Endodermal cell (in vitro differentiated cells): Measurements from ENCODE around the gene ADAM23. TPM values are rescaled to one million over a fixed set of nuclear protein-coding genes. Genes with fewer than 3 reads are reported as not detected.

Source experiments
- DNase-seq: peaks from one replicate; pipeline ENCODE4 v3.0.0-alpha.2; 2017
- H3K27ac ChIP-seq: 2 replicates; pipeline ENCODE4 v1.5.1; 2013; ENCODE audit warnings: mild to moderate bottlenecking, low read depth, low read length, moderate library complexity
- H3K27me3 ChIP-seq: 2 replicates; pipeline ENCODE4 v1.6.1; 2013; ENCODE audit warnings: mild to moderate bottlenecking, low read length, moderate library complexity; ENCODE audit not compliant: insufficient read depth, control insufficient read depth, poor library complexity, severe bottlenecking
- H3K36me3 ChIP-seq: 2 replicates; pipeline ENCODE4 v1.7.0; 2013; ENCODE audit warnings: mild to moderate bottlenecking, low read length, moderate library complexity; ENCODE audit not compliant: control insufficient read depth, insufficient read depth
- H3K4me1 ChIP-seq: one replicate; pipeline ENCODE4 v1.7.0; 2013; ENCODE audit warnings: low read length; ENCODE audit not compliant: control insufficient read depth, insufficient read depth
- H3K4me3 ChIP-seq: 2 replicates; pipeline ENCODE4 v1.5.1; 2013; ENCODE audit warnings: mild to moderate bottlenecking, low read length, moderate library complexity
- H3K9ac ChIP-seq: 2 replicates; pipeline ENCODE4 v1.6.1; 2013; ENCODE audit warnings: mild to moderate bottlenecking, low read length, moderate library complexity; ENCODE audit not compliant: poor library complexity, severe bottlenecking; ENCODE audit errors: extremely low read depth
- H3K9me3 ChIP-seq: 2 replicates; pipeline ENCODE4 v1.6.1; 2013; ENCODE audit warnings: mild to moderate bottlenecking, low read length, moderate library complexity; ENCODE audit not compliant: control insufficient read depth
- H3K27ac Mint-ChIP-seq: 2 replicates; pipeline ENCODE4 v1.8.0; 2020; ENCODE audit warnings: mixed read lengths
- H3K27me3 Mint-ChIP-seq: 2 replicates; pipeline ENCODE4 v1.8.0; 2021; ENCODE audit warnings: mild to moderate bottlenecking, mixed read lengths; ENCODE audit not compliant: insufficient read depth
- H3K36me3 Mint-ChIP-seq: 2 replicates; pipeline ENCODE4 v1.8.0; 2020; ENCODE audit warnings: low read depth, mixed read lengths
- H3K4me1 Mint-ChIP-seq: 2 replicates; pipeline ENCODE4 v1.8.0; 2020; ENCODE audit warnings: mixed read lengths
- H3K4me3 Mint-ChIP-seq: 2 replicates; pipeline ENCODE4 v1.8.0; 2020; ENCODE audit warnings: mild to moderate bottlenecking, moderate library complexity, mixed read lengths
- H3K9me3 Mint-ChIP-seq: 2 replicates; pipeline ENCODE4 v1.8.0; 2020; ENCODE audit warnings: mild to moderate bottlenecking, mixed read lengths
- WGBS, 2 experiments: methylation state at CpG; one replicate each; pipeline versions ENCODE4 v1.1.5 to v1.1.7; 2013; ENCODE audit warnings: missing lambda C conversion rate in 2 of 2, mixed read lengths in 1 of 2; ENCODE audit not compliant: insufficient coverage in 1 of 2, insufficient read length in 1 of 2; 5-methylcytosine and 5-hydroxymethylcytosine counted together
- total RNA-seq, 2 donors: library from RNA; stranded (reverse); fragmentation: NEBNext Ultra II Directional in 1 of 2; extraction: Animal tissue kit (Norgen Biotek cat#: 25700) in 1 of 2; gene quantifications; 2 replicates in 1 of 2; 3 replicates in 1 of 2; pipeline ENCODE4 v1.2.1, GENCODE V29; 2021
- TF ChIP-seq, protein P1 (sequence below): fragments of 200-600 bp; sonication (generic); conservative IDR thresholded peaks from 2 replicates; pipeline ENCODE4 v1.5.0; 2021; ENCODE audit warnings: antibody characterized with exemption, mild to moderate bottlenecking

ADAM23 gene
- total RNA-seq, 2 donors from 2014 or later, result 25.4 to 34.2 TPM

DNA sequence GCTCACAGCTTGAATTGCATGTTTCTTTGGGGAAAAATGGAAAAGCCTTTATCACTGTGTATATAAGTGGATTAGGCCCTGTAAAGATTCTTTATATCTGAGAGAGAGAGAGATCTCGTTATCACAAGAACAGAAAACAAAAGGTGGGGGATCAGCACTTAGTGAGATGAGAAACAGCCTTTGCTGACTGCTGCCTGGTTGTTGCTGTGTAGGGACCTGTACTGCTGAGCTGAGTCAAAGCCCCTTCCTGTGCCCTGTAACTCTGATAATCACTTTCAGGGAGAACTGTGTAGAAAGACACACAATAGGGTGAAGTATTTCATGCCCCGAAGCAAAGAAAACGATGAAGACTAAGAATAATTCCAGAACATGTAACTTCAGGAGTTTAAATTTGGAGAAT lies 168.4 kb downstream of the ADAM23 start:
- Histone ChIP-seq H3K4me3 (peak overlapping the region; percentile 3), H3K36me3 (peaks cover 6% of the 10 kb centered on the region), H3K27me3 (no peaks in the 10 kb centered on the region), H3K27ac (no peak overlapping the region), H3K9ac (no peak overlapping the region), H3K4me1 (peaks cover 2% of the 10 kb centered on the region), H3K9me3 (peaks cover 11% of the 10 kb centered on the region)
- no peaks in the 10 kb centered on the region for H3K27me3 Mint-ChIP-seq
- DNase-seq, result no peak
- peaks cover 16% of the 10 kb centered on the region for H3K4me1 Mint-ChIP-seq
- H3K4me3 Mint-ChIP-seq, result no peak overlapping the region
- 50 to 64% methylated on average over 3 of the region's 3 CpGs for WGBS, 2 experiments
- TF ChIP-seq, protein P1, sequence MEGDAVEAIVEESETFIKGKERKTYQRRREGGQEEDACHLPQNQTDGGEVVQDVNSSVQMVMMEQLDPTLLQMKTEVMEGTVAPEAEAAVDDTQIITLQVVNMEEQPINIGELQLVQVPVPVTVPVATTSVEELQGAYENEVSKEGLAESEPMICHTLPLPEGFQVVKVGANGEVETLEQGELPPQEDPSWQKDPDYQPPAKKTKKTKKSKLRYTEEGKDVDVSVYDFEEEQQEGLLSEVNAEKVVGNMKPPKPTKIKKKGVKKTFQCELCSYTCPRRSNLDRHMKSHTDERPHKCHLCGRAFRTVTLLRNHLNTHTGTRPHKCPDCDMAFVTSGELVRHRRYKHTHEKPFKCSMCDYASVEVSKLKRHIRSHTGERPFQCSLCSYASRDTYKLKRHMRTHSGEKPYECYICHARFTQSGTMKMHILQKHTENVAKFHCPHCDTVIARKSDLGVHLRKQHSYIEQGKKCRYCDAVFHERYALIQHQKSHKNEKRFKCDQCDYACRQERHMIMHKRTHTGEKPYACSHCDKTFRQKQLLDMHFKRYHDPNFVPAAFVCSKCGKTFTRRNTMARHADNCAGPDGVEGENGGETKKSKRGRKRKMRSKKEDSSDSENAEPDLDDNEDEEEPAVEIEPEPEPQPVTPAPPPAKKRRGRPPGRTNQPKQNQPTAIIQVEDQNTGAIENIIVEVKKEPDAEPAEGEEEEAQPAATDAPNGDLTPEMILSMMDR, result no peak
- peak overlapping the region; percentile 54 for H3K27ac Mint-ChIP-seq
- H3K9me3 Mint-ChIP-seq, result peaks cover 6% of the 10 kb centered on the region
- peaks cover 8% of the 10 kb centered on the region for H3K36me3 Mint-ChIP-seq

DNA sequence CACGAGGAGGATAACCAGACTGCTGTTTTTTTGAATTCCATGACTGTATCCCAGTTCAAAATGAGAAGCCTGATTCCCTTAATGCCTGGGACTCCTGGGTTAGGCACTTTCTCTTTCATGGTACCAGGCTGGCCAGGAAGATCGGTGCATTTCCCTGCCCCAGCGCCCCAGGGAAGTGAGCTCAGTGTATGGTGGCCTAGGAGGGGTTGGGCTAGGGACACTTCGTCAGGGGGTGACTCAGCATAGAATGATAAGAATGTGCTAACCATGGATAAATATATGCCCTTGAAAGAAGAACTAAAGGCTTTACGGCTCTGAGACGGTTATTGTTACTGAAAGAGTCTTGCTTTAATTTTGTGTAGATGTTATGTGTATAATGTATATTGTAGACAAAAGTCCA lies 171.5 kb downstream of the ADAM23 start:
- Mint-ChIP-seq H3K4me3 (no peak overlapping the region), H3K4me1 (peaks cover 11% of the 10 kb centered on the region), H3K27me3 (no peaks in the 10 kb centered on the region), H3K27ac (no peak overlapping the region), H3K9me3 (peaks cover 6% of the 10 kb centered on the region), H3K36me3 (peaks cover 11% of the 10 kb centered on the region)
- H3K36me3 ChIP-seq, result peaks cover 6% of the 10 kb centered on the region
- peak; percentile 55 for DNase-seq
- H3K27me3 ChIP-seq, result no peaks in the 10 kb centered on the region
- H3K9me3 ChIP-seq, result peaks cover 11% of the 10 kb centered on the region
- H3K27ac ChIP-seq, result no peak overlapping the region
- H3K4me3 ChIP-seq, result no peak overlapping the region
- H3K9ac ChIP-seq, result no peak overlapping the region
- peaks cover 2% of the 10 kb centered on the region for H3K4me1 ChIP-seq
- TF ChIP-seq, protein P1, result no peak
- 92 to 94% methylated on average over 5 to 6 of the region's 6 CpGs for WGBS, 2 experiments

DNA sequence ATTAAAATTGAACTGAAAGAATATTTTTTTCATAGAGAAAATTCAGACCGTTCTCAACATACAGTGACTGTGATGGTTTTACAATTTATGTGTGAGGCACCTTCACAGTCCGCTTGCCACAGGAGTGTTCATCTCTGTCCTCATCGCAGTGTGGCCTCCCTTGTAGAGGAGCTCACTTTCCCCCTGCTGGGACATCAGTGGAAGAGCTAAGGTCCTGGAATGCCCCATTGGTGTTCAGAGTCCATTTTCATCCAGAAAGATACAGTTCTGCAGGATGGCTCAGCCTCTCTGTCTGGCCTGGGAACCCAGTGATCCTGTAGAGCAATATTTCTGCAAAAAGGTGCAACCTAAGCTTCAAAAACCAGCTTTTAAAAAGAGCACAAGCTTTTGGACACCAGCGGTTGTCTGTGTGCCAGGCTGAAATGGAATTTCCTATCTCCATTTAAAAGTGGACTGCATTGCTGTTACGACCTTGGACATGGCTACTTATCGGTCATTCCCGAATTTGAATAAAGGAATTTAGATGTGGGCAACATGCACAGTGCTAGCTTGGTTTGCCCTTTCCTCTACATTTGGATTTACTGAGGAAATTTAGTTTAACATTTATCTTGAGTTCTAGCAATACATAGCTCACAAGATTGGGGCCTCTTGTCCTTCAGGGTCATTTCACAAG lies 172.2 kb downstream of the ADAM23 start:
- Histone ChIP-seq H3K36me3 (peaks cover 6% of the 10 kb centered on the region), H3K9me3 (peaks cover 11% of the 10 kb centered on the region), H3K4me1 (peaks cover 2% of the 10 kb centered on the region), H3K4me3 (no peak overlapping the region), H3K9ac (no peak overlapping the region), H3K27me3 (no peaks in the 10 kb centered on the region), H3K27ac (no peak overlapping the region)
- H3K27me3 Mint-ChIP-seq, result no peaks in the 10 kb centered on the region
- WGBS, 2 experiments, result 79 to 80% methylated on average over 5 to 7 of the region's 7 CpGs
- TF ChIP-seq, protein P1, result peak; percentile 38
- no peak overlapping the region for H3K4me3 Mint-ChIP-seq
- H3K36me3 Mint-ChIP-seq, result peaks cover 11% of the 10 kb centered on the region
- peaks cover 8% of the 10 kb centered on the region for H3K4me1 Mint-ChIP-seq
- H3K9me3 Mint-ChIP-seq, result peaks cover 6% of the 10 kb centered on the region
- no peak overlapping the region for H3K27ac Mint-ChIP-seq
- no peak for DNase-seq
